ENCODE data around the gene NAPA. TPM values are rescaled to one million over a fixed set of nuclear protein-coding genes. Genes with fewer than 3 reads are reported as not detected.
A peak's percentile ranks its signal among the peaks of the same experiment; 100 is the strongest.
"Not testable (repeated sequence)": the region's sequence is repeated elsewhere in the genome, so short reads cannot be mapped to it uniquely, and the experiment has no call there.

Gene NAPA
- total and polyA plus RNA-seq, 3 donors from 2014 or later, result 194 to 257 (median 227) TPM

- Histone ChIP-seq H3K4me1 (peaks cover 5% of the 10 kb centered on the region), H3K27me3 (no peaks in the 10 kb centered on the region), H3K4me3 (no peak overlapping the region), H3K36me3 (ENCODE audit: low read depth, missing control alignments) (no peaks in the 10 kb centered on the region), H3K9me3 (no peaks in the 10 kb centered on the region), H3K27ac (no peak overlapping the region)
- DNase-seq, result no peak
- 78 to 91% methylated on average over 14 to 17 of the region's 17 CpGs for WGBS, 2 donors
- TF ChIP-seq POLR2A (IDR thresholded peaks at IDR 0.05), result no peak
- TF ChIP-seq, protein P1, sequence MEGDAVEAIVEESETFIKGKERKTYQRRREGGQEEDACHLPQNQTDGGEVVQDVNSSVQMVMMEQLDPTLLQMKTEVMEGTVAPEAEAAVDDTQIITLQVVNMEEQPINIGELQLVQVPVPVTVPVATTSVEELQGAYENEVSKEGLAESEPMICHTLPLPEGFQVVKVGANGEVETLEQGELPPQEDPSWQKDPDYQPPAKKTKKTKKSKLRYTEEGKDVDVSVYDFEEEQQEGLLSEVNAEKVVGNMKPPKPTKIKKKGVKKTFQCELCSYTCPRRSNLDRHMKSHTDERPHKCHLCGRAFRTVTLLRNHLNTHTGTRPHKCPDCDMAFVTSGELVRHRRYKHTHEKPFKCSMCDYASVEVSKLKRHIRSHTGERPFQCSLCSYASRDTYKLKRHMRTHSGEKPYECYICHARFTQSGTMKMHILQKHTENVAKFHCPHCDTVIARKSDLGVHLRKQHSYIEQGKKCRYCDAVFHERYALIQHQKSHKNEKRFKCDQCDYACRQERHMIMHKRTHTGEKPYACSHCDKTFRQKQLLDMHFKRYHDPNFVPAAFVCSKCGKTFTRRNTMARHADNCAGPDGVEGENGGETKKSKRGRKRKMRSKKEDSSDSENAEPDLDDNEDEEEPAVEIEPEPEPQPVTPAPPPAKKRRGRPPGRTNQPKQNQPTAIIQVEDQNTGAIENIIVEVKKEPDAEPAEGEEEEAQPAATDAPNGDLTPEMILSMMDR (IDR thresholded peaks at IDR 0.05), result no peak
- intact Hi-C loops (cut with DNase I; ENCODE audit: low total_unique reads), result no loop called here
Measured at GRCh38 chr19:47489072-47489914, 25.6 kb downstream of the NAPA start.

DNA sequence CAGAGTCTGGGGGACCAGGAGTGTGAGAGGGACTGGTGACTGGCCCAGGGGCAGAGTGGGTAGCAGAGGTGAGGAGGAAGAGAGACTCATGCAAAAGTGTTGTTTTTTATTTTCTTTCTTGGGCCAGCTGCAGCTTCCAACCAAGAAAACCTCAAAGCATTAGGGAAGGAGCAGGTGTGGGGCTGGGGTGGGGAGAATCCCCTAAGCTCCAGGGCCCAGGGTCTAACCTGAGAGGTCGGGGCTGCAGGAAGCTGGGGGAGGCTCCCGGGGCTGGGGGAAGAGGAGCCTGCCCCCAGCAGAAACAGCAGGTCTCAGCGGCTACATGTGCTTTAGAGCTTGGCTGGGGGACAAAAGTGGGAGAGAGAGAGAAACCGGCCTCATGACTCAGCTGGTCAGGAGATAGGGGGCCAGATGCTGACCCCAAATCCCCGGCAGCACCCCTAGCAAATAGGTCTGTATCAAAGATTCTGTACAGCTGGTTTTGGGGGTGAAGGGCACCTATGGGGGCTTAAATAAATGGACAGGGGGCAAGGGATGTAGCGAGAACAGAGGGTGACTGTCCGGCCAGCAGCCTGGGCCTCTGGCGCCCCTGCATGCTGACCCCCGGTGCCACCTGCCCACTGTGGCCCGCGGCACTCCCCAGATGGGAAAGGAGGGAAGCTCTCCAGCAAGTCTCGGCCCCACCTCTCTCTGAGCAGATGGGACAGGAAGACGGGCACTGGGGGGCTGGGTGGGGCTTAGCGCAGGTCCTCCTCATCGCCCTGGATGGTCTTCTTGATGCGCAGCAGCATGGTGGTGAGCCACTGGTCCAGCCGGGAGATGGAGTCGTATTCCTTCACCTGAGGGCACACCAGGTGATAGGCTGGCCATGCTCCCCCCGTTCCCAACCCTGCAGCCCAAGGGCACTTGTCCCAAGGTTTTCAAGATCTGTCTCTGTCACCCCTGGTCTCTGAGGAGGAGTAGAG lies 27.0 kb downstream of the NAPA start:
- TF ChIP-seq, protein P1 (IDR thresholded peaks at IDR 0.05), result no peak
- no peak for TF ChIP-seq POLR2A (IDR thresholded peaks at IDR 0.05)
- no peaks in the 10 kb centered on the region for H3K27me3 ChIP-seq
- H3K36me3 ChIP-seq (ENCODE audit: low read depth, missing control alignments), result no peaks in the 10 kb centered on the region
- H3K4me1 ChIP-seq, result peaks cover 6% of the 10 kb centered on the region
- H3K9me3 ChIP-seq, result no peaks in the 10 kb centered on the region
- DNase-seq, result no peak
- H3K27ac ChIP-seq, result no peak overlapping the region
- intact Hi-C loops (cut with DNase I; ENCODE audit: low total_unique reads), result no loop called here
- no peak overlapping the region for H3K4me3 ChIP-seq
- 75 to 81% methylated on average over 18 to 19 of the region's 19 CpGs for WGBS, 2 donors

DNA sequence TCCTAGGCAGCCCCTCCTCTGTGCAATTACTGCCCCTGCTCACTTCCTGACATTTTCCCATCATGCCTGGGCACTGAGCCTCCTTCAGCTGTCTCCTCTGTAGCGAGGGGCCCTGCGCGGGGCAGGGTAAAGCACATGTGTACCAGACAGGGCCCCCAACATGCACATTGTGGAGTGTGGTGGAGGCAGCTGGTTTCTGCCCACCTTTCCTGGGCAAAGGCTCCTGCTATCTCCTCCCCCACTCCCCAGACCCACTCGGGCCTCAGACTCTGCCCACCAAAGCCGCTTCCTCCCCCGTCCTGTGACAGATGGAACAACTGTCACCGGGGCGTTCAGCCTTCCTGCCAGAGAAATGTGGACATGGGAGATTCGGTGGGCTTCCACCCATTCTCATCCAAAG lies 28.0 kb downstream of the NAPA start:
- no peak for TF ChIP-seq POLR2A (IDR thresholded peaks at IDR 0.05)
- TF ChIP-seq, protein P1 (IDR thresholded peaks at IDR 0.05), result no peak
- no peak overlapping the region for H3K4me3 ChIP-seq
- DNase-seq, result no peak
- H3K36me3 ChIP-seq (ENCODE audit: low read depth, missing control alignments), result no peaks in the 10 kb centered on the region
- H3K4me1 ChIP-seq, result peaks cover 6% of the 10 kb centered on the region
- H3K27me3 ChIP-seq, result no peaks in the 10 kb centered on the region
- intact Hi-C loops (cut with DNase I; ENCODE audit: low total_unique reads), result no loop called here
- 67 to 75% methylated on average over 9 of the region's 9 CpGs for WGBS, 2 donors
- no peaks in the 10 kb centered on the region for H3K9me3 ChIP-seq
- H3K27ac ChIP-seq, result no peak overlapping the region

DNA sequence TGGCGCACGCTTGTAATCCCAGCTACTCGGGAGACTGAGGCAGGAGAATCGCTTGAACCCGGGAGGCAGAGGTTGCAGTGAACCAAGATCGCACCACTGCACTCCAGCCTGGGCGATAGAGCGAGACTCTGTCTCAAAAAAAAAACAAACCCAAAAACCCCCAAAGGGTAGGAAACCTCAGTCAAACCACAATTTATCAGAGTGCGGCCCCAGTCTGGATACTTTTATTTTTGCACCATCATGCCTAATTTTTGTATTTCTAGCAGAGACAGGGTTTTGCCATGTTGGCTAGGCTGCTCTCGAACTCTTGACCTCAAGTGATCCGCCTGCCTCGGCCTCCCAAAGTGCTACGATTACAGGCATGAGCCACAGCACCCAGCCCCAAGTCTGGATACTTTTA lies 28.6 kb downstream of the NAPA start:
- 85 to 86% methylated on average over 10 to 13 of the region's 13 CpGs for WGBS, 2 donors
- H3K27ac ChIP-seq; H3K4me1 ChIP-seq; intact Hi-C loops (cut with DNase I; ENCODE audit: low total_unique reads); H3K9me3 ChIP-seq; H3K4me3 ChIP-seq; H3K36me3 ChIP-seq (ENCODE audit: low read depth, missing control alignments); DNase-seq; H3K27me3 ChIP-seq: not testable (repeated sequence)

DNA sequence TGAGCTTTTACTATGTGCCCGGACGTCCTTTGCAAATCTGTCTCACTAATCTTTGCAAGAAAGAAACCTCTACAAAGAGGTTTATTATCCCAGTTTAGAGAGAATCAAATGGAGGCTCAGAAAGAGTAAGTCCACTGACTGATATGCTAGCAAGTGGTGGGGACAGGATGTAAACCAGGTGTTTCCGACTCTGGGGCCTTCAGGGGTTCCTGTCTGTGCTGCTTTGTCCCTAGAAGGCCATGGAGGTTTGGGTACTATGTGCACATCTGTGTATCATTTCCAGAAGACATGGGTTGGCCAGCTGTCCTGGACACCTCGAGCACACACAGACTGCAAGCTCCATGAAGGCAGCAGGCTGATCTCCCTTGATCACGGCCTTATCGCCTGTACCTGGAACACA lies 29.7 kb downstream of the NAPA start:
- TF ChIP-seq, protein P1 (IDR thresholded peaks at IDR 0.05), result no peak
- no peak for TF ChIP-seq POLR2A (IDR thresholded peaks at IDR 0.05)
- intact Hi-C loops (cut with DNase I; ENCODE audit: low total_unique reads), result no loop called here
- Histone ChIP-seq H3K9me3 (no peaks in the 10 kb centered on the region), H3K4me3 (no peak overlapping the region), H3K36me3 (ENCODE audit: low read depth, missing control alignments) (no peaks in the 10 kb centered on the region), H3K27ac (peak overlapping the region in 1 of 2 donors; percentile 91), H3K4me1 (peaks cover 6% of the 10 kb centered on the region), H3K27me3 (no peaks in the 10 kb centered on the region)
- no peak for DNase-seq
- 75 to 91% methylated on average over 6 of the region's 6 CpGs for WGBS, 2 donors

All from testis (tissue), 3 donors.